SW480 (cell line): ENCODE results near the gene HEPACAM2.

ENCODE experiments used
- DNase-seq: peaks from one replicate; pipeline ENCODE4 v3.0.0-alpha.2; 2016; ENCODE audit warnings: low spot score

HEPACAM2 gene

GRCh38 chr7:93147363-93147762 is 78.9 kb downstream of the HEPACAM2 start:
- DNase-seq = peak; percentile 33

GRCh38 chr7:93146472-93147141 is 79.7 kb downstream of the HEPACAM2 start:
- no peak for DNase-seq

GRCh38 chr7:93146036-93146435 is 80.2 kb downstream of the HEPACAM2 start:
- DNase-seq = no peak

- no peak for DNase-seq
Measured at GRCh38 chr7:93145354-93145753, 80.9 kb downstream of the HEPACAM2 start.

- DNase-seq = no peak
Measured at GRCh38 chr7:93142127-93142526, 84.1 kb downstream of the HEPACAM2 start.

GRCh38 chr7:93140582-93141191 is 85.6 kb downstream of the HEPACAM2 start:
- no peak for DNase-seq

- DNase-seq = no peak
Measured at GRCh38 chr7:93138576-93138975, 87.7 kb downstream of the HEPACAM2 start.
